Measurements from ENCODE around the gene LCN15.

LCN15 gene

DNA sequence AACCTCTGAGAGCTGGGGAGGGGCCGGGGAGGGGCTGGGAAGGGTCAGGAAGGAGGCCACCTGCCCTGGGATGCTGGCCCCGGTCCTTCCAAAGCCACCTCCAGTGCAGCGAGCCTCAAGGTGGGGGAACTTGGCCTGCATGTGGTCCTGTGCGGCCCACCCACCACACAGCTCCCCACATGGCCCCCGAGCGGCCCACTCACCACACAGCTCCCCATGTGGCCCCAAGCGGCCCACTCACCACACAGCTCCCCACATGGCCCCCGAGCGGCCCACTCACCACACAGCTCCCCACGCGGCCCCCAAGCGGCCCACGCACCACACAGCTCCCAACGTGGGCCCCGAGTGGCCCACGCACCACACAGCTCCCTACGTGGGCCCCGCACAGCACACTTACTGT lies 19.5 kb downstream of the LCN15 start:
- Histone ChIP-seq H3K27ac (ENCODE audit: low read length) (no peak overlapping the region), H3K27me3 (ENCODE audit: low read depth, low read length) (peaks cover 28% of the 10 kb centered on the region), H3K4me3 (ENCODE audit: low read length) (no peak overlapping the region)

DNA sequence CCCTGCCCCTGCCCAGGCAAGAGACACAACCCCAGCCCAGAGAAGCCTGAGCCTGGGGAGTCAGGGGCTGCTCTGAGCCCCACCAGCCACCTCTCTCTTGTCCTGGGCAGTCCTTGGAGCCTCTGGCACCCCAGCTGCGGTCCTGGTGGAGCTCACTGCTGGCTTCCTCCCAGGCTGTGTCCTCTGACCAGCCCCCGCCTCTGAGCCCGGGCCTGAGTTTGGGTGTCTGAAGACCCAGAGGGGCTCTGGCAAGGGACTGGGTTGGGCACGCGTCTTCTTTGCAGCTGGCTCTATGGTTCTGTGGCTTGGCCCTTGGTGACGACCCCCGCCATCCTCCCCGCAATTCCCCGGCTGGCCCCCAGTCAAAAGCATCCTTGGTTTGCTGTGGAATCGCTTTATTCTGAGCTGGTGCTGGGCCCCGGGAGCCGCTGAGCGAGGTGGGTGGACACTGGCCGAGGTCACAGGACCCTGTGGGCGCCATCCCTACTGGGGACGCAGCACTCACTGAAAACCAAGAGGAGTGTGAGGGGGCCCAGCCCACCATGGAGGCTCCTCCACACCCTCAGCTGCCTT lies 20.6 kb downstream of the LCN15 start:
- H3K4me3 ChIP-seq (ENCODE audit: low read length), result no peak overlapping the region
- no peak overlapping the region for H3K4me2 ChIP-seq (ENCODE audit: low read length)
- TF ChIP-seq, protein P1, sequence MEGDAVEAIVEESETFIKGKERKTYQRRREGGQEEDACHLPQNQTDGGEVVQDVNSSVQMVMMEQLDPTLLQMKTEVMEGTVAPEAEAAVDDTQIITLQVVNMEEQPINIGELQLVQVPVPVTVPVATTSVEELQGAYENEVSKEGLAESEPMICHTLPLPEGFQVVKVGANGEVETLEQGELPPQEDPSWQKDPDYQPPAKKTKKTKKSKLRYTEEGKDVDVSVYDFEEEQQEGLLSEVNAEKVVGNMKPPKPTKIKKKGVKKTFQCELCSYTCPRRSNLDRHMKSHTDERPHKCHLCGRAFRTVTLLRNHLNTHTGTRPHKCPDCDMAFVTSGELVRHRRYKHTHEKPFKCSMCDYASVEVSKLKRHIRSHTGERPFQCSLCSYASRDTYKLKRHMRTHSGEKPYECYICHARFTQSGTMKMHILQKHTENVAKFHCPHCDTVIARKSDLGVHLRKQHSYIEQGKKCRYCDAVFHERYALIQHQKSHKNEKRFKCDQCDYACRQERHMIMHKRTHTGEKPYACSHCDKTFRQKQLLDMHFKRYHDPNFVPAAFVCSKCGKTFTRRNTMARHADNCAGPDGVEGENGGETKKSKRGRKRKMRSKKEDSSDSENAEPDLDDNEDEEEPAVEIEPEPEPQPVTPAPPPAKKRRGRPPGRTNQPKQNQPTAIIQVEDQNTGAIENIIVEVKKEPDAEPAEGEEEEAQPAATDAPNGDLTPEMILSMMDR (IDR thresholded peaks at IDR 0.05; ENCODE audit: low read depth, low read length), result no peak
- TF ChIP-seq EZH2phosphoT487 (IDR thresholded peaks at IDR 0.05; ENCODE audit: low read depth), result no peak
- no peak overlapping the region for H3K27ac ChIP-seq (ENCODE audit: low read length)
- H4K20me1 ChIP-seq (ENCODE audit: insufficient read depth, low read length), result no peaks in the 10 kb centered on the region
- H3K9ac ChIP-seq (ENCODE audit: low read length), result no peak overlapping the region
- H2AFZ ChIP-seq (ENCODE audit: low read depth, low read length), result no peak overlapping the region
- H3K27me3 ChIP-seq (ENCODE audit: low read depth, low read length), result peaks cover 25% of the 10 kb centered on the region
- H3K9me3 ChIP-seq (ENCODE audit: insufficient read depth, low read length), result no peaks in the 10 kb centered on the region
- no peaks in the 10 kb centered on the region for H3K36me3 ChIP-seq (replicated peaks; ENCODE audit: low read depth, low read length)
- H3K79me2 ChIP-seq (ENCODE audit: low read length), result no peaks in the 10 kb centered on the region
- H3K4me1 ChIP-seq (ENCODE audit: low read length), result no peaks in the 10 kb centered on the region

More for the DNA sequence above, 19.5 kb downstream of the LCN15 start:
- H3K79me2 ChIP-seq (ENCODE audit: low read length), result no peaks in the 10 kb centered on the region
- no peaks in the 10 kb centered on the region for H3K9me3 ChIP-seq (ENCODE audit: insufficient read depth, low read length)
- no peaks in the 10 kb centered on the region for H3K4me1 ChIP-seq (ENCODE audit: low read length)
- TF ChIP-seq, protein P1 (IDR thresholded peaks at IDR 0.05; ENCODE audit: low read depth, low read length), result no peak
- no peaks in the 10 kb centered on the region for H3K36me3 ChIP-seq (replicated peaks; ENCODE audit: low read depth, low read length)
- no peak overlapping the region for H2AFZ ChIP-seq (ENCODE audit: low read depth, low read length)
- no peak overlapping the region for H3K4me2 ChIP-seq (ENCODE audit: low read length)
- H3K9ac ChIP-seq (ENCODE audit: low read length), result no peak overlapping the region
- H4K20me1 ChIP-seq (ENCODE audit: insufficient read depth, low read length), result no peaks in the 10 kb centered on the region

DNA sequence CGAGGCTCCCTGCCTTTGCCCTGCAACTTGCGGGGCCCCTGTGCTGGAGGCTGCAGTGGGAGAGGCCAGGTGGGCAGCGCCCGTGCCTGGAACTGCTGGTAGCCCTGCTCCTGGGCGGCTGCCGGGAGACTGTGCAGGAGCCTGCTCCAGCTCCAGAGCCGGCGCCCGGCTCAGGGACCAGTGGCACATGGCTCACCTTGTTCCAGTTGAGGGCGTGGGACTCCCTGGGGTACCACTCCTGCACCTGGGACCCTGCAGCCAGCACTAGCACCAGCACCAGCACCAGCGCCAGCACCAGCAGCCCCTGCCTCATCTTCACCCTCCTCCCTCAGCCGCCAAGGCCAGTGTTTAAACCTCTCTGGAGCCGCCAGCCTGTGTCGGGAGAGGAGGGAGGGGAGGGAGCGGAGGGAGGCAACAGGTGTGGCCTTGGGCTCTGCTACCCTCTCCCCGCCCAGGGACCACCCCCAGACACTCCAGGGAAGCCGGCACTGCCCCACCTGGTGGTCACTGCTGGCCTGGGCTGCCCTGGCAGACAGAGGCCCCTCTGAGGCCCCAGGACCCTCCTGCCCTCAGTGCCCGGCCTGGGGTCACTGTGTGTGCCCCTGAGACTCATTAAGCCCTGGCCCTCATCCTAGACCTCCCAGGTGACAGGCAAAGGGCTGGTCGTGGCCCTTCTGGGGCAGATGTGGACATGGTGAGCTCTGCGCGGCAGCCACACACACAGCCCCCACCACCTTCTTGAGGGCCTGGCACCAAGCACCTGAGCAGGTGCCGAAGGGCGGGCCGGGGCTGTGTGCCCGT lies 21.5 kb downstream of the LCN15 start, which contains the start of gene LCN10:
LCN10 (minus strand) TSS at position 350 of the 801 bp plus-strand sequence; CDS start at position 313, 37 bp downstream.
- Histone ChIP-seq H3K4me2 (ENCODE audit: low read length) (no peak within 1 kb of the TSS), H3K4me3 (ENCODE audit: low read length) (no peak within 1 kb of the TSS), H3K9ac (ENCODE audit: low read length) (no peak within 1 kb of the TSS)

More for the DNA sequence above, 21.5 kb downstream of the LCN15 start, which contains the start of gene LCN10:
- no peak within 1 kb of the TSS for H2AFZ ChIP-seq (ENCODE audit: low read depth, low read length)
- no peaks in the 10 kb centered on the region for H4K20me1 ChIP-seq (ENCODE audit: insufficient read depth, low read length)
- TF ChIP-seq EZH2phosphoT487 (IDR thresholded peaks at IDR 0.05; ENCODE audit: low read depth), result no peak
- TF ChIP-seq, protein P1 (IDR thresholded peaks at IDR 0.05; ENCODE audit: low read depth, low read length), result peak; percentile 21; the same call in 1 of the 2 replicates
- H3K27ac ChIP-seq (ENCODE audit: low read length), result no peak within 1 kb of the TSS
- H3K36me3 ChIP-seq (replicated peaks; ENCODE audit: low read depth, low read length), result no peaks in the 10 kb centered on the region
- no peaks in the 10 kb centered on the region for H3K79me2 ChIP-seq (ENCODE audit: low read length)
- H3K27me3 ChIP-seq (ENCODE audit: low read depth, low read length), result peaks cover 19% of the 10 kb centered on the region
- H3K9me3 ChIP-seq (ENCODE audit: insufficient read depth, low read length), result no peaks in the 10 kb centered on the region
- no peaks in the 10 kb centered on the region for H3K4me1 ChIP-seq (ENCODE audit: low read length)

Measured in OCI-LY3 (cell line).